ENCODE data around the gene BRINP2.

DNA sequence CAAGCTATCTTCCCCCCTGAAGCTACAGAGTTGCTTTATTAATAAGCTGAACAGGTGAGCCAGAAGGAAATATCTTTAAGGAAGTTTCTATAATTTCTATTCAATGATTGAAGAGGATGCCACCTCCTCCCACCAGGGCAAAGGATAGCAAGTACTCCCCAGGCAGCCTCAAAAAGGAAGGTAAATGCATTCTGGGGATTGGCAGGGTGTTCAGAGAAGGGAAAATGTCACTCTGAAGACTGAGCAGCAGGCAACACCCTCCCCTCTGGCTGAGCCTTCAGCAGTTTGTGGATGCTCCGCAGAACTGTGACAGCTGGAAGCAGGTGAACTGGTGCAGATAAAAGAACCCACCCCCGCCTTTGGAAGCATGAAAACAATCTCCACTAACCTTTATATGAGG, 140.8 kb downstream of the BRINP2 start:
- TF ChIP-seq, protein P1, sequence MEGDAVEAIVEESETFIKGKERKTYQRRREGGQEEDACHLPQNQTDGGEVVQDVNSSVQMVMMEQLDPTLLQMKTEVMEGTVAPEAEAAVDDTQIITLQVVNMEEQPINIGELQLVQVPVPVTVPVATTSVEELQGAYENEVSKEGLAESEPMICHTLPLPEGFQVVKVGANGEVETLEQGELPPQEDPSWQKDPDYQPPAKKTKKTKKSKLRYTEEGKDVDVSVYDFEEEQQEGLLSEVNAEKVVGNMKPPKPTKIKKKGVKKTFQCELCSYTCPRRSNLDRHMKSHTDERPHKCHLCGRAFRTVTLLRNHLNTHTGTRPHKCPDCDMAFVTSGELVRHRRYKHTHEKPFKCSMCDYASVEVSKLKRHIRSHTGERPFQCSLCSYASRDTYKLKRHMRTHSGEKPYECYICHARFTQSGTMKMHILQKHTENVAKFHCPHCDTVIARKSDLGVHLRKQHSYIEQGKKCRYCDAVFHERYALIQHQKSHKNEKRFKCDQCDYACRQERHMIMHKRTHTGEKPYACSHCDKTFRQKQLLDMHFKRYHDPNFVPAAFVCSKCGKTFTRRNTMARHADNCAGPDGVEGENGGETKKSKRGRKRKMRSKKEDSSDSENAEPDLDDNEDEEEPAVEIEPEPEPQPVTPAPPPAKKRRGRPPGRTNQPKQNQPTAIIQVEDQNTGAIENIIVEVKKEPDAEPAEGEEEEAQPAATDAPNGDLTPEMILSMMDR (IDR thresholded peaks at IDR 0.05; ENCODE audit: low read depth, low read length, missing input control) = no peak
- TF ChIP-seq JUND (IDR thresholded peaks at IDR 0.05) (no peak), HNF4A (conservative IDR thresholded peaks at IDR 0.05) (no peak), SP1 (IDR thresholded peaks at IDR 0.05) (no peak), RAD21 (IDR thresholded peaks at IDR 0.05) (no peak), GABPA (IDR thresholded peaks at IDR 0.05 in 1 of 2, conservative IDR thresholded peaks at IDR 0.05 in 1 of 2) (no peak)
- TF ChIP-seq, protein P2, sequence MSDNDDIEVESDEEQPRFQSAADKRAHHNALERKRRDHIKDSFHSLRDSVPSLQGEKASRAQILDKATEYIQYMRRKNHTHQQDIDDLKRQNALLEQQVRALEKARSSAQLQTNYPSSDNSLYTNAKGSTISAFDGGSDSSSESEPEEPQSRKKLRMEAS (IDR thresholded peaks at IDR 0.05) = no peak
- TF ChIP-seq, protein P3, sequence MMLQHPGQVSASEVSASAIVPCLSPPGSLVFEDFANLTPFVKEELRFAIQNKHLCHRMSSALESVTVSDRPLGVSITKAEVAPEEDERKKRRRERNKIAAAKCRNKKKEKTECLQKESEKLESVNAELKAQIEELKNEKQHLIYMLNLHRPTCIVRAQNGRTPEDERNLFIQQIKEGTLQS (IDR thresholded peaks at IDR 0.05) = no peak
